ACC112 (cell line): ENCODE results near the gene DNAL1.

Experiments used
- H2AFZ ChIP-seq: fragments of 200-600 bp; sonication (generic); one replicate; pipeline ENCODE4 v1.6.0; 2017; ENCODE audit warnings: antibody characterized with exemption, low read length; ENCODE audit not compliant: unreplicated experiment
- H3K27ac ChIP-seq: fragments of 200-600 bp; sonication (generic); 2 replicates; pipeline ENCODE4 v1.5.1; 2014; ENCODE audit warnings: low read depth, mild to moderate bottlenecking, antibody characterized with exemption, low read length, moderate library complexity
- H3K27me3 ChIP-seq: fragments of 200-600 bp; sonication (generic); 2 replicates; pipeline ENCODE4 v1.6.1; 2014; ENCODE audit warnings: mild to moderate bottlenecking, antibody characterized with exemption, low read length, moderate library complexity, mixed read lengths; ENCODE audit not compliant: insufficient read depth
- H3K36me3 ChIP-seq: fragments of 200-600 bp; sonication (generic); 2 replicates; pipeline ENCODE4 v1.6.1; 2016; ENCODE audit warnings: mild to moderate bottlenecking, antibody characterized with exemption, low read length, moderate library complexity, mixed read lengths; ENCODE audit not compliant: insufficient read depth
- H3K4me1 ChIP-seq: fragments of 200-600 bp; sonication (generic); one replicate; pipeline ENCODE4 v1.6.1; 2016; ENCODE audit warnings: low read length, mixed read lengths; ENCODE audit not compliant: insufficient read depth, unreplicated experiment, control insufficient read depth
- H3K4me3 ChIP-seq: fragments of 200-600 bp; sonication (generic); 2 replicates; pipeline ENCODE4 v1.5.1; 2014; ENCODE audit warnings: mild to moderate bottlenecking, low read depth, low read length
- H3K79me2 ChIP-seq: fragments of 200-600 bp; sonication (generic); one replicate; pipeline ENCODE4 v1.6.0; 2016; ENCODE audit warnings: low read length; ENCODE audit not compliant: control insufficient read depth, unreplicated experiment, insufficient read depth

DNAL1 gene

GRCh38 chr14:73717266-73717665 lies 72.5 kb downstream of the DNAL1 start:
- peaks cover 8% of the 10 kb centered on the region for H3K36me3 ChIP-seq
- H3K4me1 ChIP-seq, result peaks cover 7% of the 10 kb centered on the region
- no peak overlapping the region for H3K27ac ChIP-seq
- no peak overlapping the region for H3K4me3 ChIP-seq
- H3K79me2 ChIP-seq, result peaks cover 15% of the 10 kb centered on the region
- no peak overlapping the region for H2AFZ ChIP-seq
- H3K27me3 ChIP-seq, result no peaks in the 10 kb centered on the region

- peaks cover 12% of the 10 kb centered on the region for H3K36me3 ChIP-seq
These were observed 73.1 kb downstream of the DNAL1 start for GRCh38 chr14:73717711-73718417.

GRCh38 chr14:73718418-73719251 lies 73.8 kb downstream of the DNAL1 start:
- Histone ChIP-seq H3K4me3 (no peak overlapping the region), H3K27me3 (no peaks in the 10 kb centered on the region), H3K27ac (no peak overlapping the region), H3K4me1 (peaks cover 20% of the 10 kb centered on the region), H3K79me2 (peaks cover 1% of the 10 kb centered on the region), H3K36me3 (peaks cover 12% of the 10 kb centered on the region), H2AFZ (no peak overlapping the region)

More at GRCh38 chr14:73717711-73718417, 73.1 kb downstream of the DNAL1 start:
- Histone ChIP-seq H2AFZ (no peak overlapping the region), H3K4me1 (peaks cover 12% of the 10 kb centered on the region), H3K4me3 (no peak overlapping the region), H3K27ac (no peak overlapping the region), H3K79me2 (peaks cover 9% of the 10 kb centered on the region), H3K27me3 (no peaks in the 10 kb centered on the region)

- Histone ChIP-seq H3K4me3 (no peak overlapping the region), H2AFZ (no peak overlapping the region), H3K79me2 (no peaks in the 10 kb centered on the region), H3K4me1 (peaks cover 22% of the 10 kb centered on the region), H3K27ac (no peak overlapping the region), H3K36me3 (peaks cover 12% of the 10 kb centered on the region), H3K27me3 (no peaks in the 10 kb centered on the region)
These were observed 74.6 kb downstream of the DNAL1 start for GRCh38 chr14:73719361-73719760.

- H2AFZ ChIP-seq, result no peak overlapping the region
- no peaks in the 10 kb centered on the region for H3K27me3 ChIP-seq
- no peak overlapping the region for H3K4me3 ChIP-seq
- H3K4me1 ChIP-seq, result peaks cover 22% of the 10 kb centered on the region
- H3K36me3 ChIP-seq, result peaks cover 12% of the 10 kb centered on the region
- no peaks in the 10 kb centered on the region for H3K79me2 ChIP-seq
- no peak overlapping the region for H3K27ac ChIP-seq
These were observed 75.0 kb downstream of the DNAL1 start for GRCh38 chr14:73719791-73720190.

GRCh38 chr14:73720636-73721035 lies 75.8 kb downstream of the DNAL1 start:
- H3K27ac ChIP-seq, result no peak overlapping the region
- H3K36me3 ChIP-seq, result peaks cover 12% of the 10 kb centered on the region
- H3K4me1 ChIP-seq, result peaks cover 27% of the 10 kb centered on the region
- no peak overlapping the region for H3K4me3 ChIP-seq
- no peak overlapping the region for H2AFZ ChIP-seq
- H3K27me3 ChIP-seq, result no peaks in the 10 kb centered on the region
- H3K79me2 ChIP-seq, result no peaks in the 10 kb centered on the region

- H3K4me1 ChIP-seq, result peaks cover 34% of the 10 kb centered on the region
- H2AFZ ChIP-seq, result no peak overlapping the region
- no peaks in the 10 kb centered on the region for H3K79me2 ChIP-seq
- H3K27ac ChIP-seq, result no peak overlapping the region
- no peak overlapping the region for H3K4me3 ChIP-seq
- H3K36me3 ChIP-seq, result peaks cover 12% of the 10 kb centered on the region
- H3K27me3 ChIP-seq, result no peaks in the 10 kb centered on the region
These were observed 76.5 kb downstream of the DNAL1 start for GRCh38 chr14:73721101-73721821.

- no peaks in the 10 kb centered on the region for H3K79me2 ChIP-seq
- no peak overlapping the region for H3K4me3 ChIP-seq
- H3K36me3 ChIP-seq, result peaks cover 16% of the 10 kb centered on the region
- peaks cover 46% of the 10 kb centered on the region for H3K4me1 ChIP-seq
- H3K27ac ChIP-seq, result peak overlapping the region; percentile 99
- no peak overlapping the region for H2AFZ ChIP-seq
- no peaks in the 10 kb centered on the region for H3K27me3 ChIP-seq
These were observed 77.8 kb downstream of the DNAL1 start for GRCh38 chr14:73722581-73722980.

- Histone ChIP-seq H3K27me3 (no peaks in the 10 kb centered on the region), H3K36me3 (peaks cover 20% of the 10 kb centered on the region), H3K4me1 (peaks cover 55% of the 10 kb centered on the region), H2AFZ (no peak overlapping the region), H3K4me3 (peak overlapping the region; percentile 66), H3K27ac (peak overlapping the region; percentile 99), H3K79me2 (no peaks in the 10 kb centered on the region)
These were observed 78.6 kb downstream of the DNAL1 start for GRCh38 chr14:73723406-73723796.

- peaks cover 20% of the 10 kb centered on the region for H3K36me3 ChIP-seq
- H3K4me3 ChIP-seq, result peak overlapping the region; percentile 66
- H3K27ac ChIP-seq, result peak overlapping the region; percentile 99
- peaks cover 60% of the 10 kb centered on the region for H3K4me1 ChIP-seq
- no peak overlapping the region for H2AFZ ChIP-seq
- H3K79me2 ChIP-seq, result no peaks in the 10 kb centered on the region
- no peaks in the 10 kb centered on the region for H3K27me3 ChIP-seq
These were observed 79.2 kb downstream of the DNAL1 start for GRCh38 chr14:73723797-73724661.
